ENCODE measurements around the gene ANXA3.

ANXA3 gene

GRCh38 chr4:78611215-78611558 lies 59.6 kb downstream of the ANXA3 start:
- no peak for DNase-seq (ENCODE audit: low read depth in 2 of 2)

DNA sequence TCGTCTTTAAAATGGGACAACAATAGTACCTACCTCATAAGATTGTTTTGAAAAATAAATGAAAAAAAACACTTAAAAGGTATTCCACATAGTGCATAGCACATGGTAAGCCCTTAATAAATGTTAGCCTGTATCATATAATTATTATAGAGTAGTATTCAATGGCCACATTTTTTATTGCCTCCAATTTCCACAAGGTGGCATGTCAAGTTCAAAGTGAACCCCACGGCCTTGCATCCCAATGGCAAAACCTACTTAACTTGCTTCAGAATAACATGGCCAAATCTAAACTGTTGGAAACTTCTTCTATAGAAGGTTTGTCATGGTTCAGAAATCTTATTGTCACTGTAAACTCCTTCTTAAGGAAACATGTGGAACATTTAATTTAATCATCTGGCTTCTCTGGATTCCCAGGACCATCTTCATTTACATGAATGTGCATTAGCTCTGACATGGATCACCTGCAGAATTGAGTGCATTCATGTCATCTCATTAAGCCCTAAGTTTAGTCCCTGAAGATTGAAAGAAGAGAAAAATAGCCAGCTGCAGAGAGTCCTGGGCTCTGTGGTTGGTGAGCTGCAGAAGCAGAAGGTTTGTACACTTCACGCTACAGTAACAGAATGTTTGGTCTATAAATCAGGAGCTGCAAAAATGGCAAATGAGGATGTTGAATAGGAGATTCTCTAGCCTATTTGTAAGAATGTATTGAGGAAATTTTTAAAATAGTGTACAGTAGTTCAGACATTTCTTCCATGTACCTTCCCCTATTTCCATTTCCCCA lies 61.0 kb downstream of the ANXA3 start:
- DNase-seq (ENCODE audit: low read depth in 2 of 2), result no peak

DNA sequence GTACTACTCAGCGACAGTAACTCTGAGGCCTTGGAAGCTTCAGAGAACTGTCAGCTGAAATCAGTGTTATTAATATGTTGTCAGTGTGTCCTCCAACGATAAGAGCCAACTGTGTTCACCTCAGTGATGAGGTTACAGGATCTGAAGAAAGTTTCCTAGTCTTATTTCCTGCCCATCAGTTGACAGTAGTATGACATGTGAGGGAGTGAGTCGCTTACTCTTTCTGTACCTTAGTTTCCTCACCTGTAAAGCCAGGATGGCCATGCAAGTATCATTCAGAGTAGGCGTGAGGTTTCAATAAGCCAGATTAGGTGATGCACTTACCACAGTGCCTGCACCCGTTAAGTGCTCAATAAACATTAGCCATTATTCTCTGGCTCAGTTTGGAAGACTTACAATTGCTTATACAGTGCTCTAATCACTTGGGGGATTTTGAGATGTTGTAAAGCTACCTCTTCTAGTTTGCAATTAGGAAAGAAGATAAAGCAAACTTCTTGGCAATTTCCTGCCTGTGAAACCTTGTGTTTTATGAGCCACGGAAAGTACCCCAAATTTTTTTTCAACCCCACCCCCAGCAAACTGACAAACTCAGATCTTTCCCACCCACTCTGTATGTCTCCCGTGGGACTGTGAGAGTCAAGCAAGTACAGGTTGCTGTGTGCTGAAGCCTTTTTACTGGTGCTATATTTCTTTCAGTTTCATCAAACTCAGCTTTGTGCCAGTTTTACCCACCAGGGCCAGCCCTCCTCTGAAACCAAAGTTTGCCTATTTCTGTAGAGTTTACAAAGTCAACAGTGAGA lies 62.2 kb downstream of the ANXA3 start:
- no peak for DNase-seq (ENCODE audit: low read depth in 2 of 2)

DNA sequence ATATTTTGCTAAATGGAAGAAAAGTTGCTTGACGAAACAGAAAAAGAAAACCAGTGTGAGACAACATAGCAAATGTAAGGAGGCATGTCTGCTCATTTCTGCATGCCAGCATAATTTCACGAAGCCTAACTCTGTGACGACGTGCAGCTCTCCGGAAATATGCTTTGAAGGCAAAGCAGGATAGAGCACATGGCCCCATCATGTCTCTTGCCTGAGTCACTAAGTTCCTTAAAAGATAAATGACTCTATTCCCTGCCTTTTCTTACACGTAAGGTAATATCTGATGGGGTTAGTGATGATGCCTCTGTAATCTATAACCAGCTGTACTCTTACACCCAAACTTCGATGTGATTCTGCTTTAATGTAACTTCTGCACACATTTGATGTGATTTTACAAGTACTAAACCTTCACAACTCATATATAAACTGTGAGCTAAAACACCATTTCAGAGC lies 64.5 kb downstream of the ANXA3 start:
- DNase-seq (ENCODE audit: low read depth in 2 of 2), result no peak

GRCh38 chr4:78618436-78618835 lies 66.9 kb downstream of the ANXA3 start:
- DNase-seq (ENCODE audit: low read depth in 2 of 2), result no peak

DNA sequence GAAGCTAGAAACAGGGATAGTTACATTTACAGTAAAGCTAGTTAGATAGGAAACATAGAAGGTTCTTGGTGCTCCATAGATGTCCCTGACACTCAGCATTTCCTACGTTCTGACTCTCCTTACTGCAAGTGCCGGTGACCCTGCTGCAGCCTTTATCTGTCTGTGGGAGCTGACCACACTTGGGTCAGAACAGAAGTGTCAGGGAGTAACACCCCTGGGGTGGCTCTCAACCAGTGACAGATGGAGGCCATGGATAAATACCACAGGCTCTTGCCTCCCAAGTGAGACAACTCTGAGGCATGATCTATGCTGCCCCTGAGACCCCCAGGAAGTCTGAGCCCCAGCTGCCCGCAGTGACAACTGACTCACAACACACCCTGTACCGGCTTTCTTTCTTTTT lies 69.8 kb downstream of the ANXA3 start:
- DNase-seq (ENCODE audit: low read depth in 2 of 2), result no peak

DNA sequence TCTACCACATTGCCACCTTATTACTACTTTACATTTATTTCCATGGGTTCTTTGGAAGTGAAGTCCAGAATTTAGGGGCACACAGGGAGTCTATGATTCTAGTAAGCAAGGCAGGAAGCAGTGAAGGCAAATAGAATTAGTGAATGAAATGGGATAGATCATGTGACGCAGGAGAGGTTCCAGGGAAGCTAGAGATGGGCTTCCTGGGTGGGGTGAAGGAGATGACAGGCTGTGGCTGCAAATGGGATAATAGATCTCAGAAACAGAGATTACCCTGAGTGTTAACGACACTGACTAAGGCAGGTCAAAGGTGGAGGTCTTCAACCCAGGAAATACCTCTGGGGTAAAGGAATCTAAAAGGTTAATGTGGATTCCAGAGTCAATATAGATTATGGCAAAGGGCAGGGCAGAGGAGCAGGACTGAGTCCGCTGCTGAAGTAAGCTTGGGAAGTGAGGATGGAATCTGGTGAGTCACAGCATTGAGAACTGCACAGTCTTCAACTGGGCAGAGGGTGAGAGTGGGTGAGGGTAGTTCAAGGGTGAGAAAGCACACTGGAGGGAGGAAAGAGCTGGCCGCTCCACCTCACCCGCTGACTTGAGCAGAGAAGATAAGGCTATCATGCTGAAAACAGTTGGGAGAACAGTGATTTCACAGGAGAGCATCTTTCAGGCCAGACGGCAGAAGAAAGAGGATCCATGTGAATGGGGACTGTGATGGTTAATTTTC lies 70.8 kb downstream of the ANXA3 start:
- no peak for DNase-seq (ENCODE audit: low read depth in 2 of 2)

GRCh38 chr4:78624048-78624447 lies 72.5 kb downstream of the ANXA3 start:
- DNase-seq (ENCODE audit: low read depth in 2 of 2), result no peak

- no peak for DNase-seq (ENCODE audit: low read depth in 2 of 2)
Observed at GRCh38 chr4:78625073-78625472, 73.5 kb downstream of the ANXA3 start.

DNA sequence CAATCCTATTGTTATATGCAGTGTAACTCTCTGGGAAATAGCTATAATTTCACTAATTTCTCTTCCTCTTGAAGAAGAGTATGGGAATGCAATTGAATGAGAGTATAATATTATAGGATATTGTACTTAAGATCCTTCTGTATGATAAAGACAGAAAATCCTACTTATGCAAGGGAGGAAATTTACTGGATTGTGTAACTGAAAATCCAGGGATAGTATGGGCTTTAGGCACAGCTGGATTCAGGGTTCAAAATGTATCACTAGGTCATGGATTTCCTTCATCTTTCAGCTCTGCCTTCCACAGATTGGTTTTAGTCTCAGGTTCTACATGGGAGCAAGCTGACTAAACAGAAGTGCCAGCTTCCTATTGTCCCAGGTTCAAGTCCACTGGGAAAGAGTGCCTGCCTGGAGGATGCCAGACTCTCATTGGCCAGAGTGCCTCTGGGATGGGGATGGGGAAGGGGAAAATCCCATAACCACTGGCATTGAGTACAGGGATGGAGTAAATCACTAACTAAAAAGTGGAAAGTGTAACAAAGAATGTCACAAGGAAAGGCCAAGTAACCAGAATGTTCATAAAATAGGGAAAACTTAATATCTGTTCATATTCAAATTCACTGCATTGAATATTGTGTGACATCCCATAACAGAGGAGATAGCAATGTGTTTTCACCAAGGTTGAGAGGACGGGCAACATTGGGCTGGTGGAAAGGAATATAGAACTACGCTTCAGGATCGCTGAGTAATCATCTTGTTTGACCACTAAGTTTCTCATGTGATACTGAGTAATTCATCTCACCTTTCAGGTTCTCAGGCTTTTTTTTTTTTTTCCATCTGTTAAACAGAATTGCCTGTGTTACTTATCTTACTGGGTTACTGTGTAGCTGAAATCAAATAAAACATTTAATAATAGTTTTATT lies 75.7 kb downstream of the ANXA3 start:
- DNase-seq (ENCODE audit: low read depth in 2 of 2), result no peak

DNA sequence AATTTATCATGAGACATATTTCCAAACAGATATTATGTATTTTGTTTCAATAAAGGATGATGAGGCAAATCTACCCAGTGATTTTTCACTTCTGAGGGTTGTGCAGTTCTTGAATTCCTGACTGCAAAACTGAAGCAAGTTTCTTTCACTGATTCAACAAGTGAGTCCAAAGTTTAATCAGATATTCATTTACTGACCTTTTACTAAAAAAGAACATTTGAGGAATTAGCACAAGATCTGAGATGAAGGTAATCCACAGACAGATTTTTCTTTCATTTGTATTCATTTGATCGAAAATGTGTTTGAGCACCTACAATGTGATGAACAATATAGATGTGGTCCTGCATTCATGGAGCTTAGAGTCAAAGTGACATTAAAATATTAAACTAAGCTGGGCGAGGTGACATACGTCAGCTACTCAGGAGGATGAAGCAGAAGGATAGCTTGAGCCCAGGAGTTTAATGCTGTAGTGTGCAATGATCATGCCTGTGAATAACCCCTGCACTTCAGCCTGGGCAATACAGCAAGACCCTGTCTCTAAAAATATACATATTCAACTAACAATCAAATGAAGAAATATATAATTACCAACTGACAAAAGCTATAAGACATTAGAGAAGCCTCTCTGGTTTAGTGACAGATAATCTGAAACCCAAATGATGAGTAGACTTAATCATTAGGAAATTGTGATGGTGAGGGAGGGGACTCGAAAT lies 76.6 kb downstream of the ANXA3 start:
- no peak for DNase-seq (ENCODE audit: low read depth in 2 of 2)

- DNase-seq (ENCODE audit: low read depth in 2 of 2), result no peak
Observed at GRCh38 chr4:78629991-78630541, 78.5 kb downstream of the ANXA3 start.

DNA sequence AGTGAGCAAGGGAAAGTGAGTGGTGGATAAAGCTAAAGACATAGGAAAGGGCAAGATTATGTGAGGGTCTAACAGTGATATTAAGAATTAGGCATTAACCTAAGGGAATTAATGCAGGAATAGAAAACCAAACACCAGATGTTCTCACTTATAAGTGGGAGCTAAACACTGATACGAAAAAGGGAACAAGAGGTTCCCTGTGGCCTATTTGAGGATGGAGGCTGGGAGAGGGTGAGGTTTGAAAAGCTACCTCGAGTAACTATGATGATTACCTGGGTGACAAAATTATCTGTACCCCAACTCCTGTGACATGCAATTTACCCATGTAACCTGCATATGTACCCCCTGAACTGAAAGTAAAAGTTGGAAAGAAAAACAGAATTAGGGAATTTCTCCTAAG lies 79.0 kb downstream of the ANXA3 start:
- no peak for DNase-seq (ENCODE audit: low read depth in 2 of 2)

GRCh38 chr4:78634011-78634664 lies 82.6 kb downstream of the ANXA3 start:
- no peak for DNase-seq (ENCODE audit: low read depth in 2 of 2)

DNA sequence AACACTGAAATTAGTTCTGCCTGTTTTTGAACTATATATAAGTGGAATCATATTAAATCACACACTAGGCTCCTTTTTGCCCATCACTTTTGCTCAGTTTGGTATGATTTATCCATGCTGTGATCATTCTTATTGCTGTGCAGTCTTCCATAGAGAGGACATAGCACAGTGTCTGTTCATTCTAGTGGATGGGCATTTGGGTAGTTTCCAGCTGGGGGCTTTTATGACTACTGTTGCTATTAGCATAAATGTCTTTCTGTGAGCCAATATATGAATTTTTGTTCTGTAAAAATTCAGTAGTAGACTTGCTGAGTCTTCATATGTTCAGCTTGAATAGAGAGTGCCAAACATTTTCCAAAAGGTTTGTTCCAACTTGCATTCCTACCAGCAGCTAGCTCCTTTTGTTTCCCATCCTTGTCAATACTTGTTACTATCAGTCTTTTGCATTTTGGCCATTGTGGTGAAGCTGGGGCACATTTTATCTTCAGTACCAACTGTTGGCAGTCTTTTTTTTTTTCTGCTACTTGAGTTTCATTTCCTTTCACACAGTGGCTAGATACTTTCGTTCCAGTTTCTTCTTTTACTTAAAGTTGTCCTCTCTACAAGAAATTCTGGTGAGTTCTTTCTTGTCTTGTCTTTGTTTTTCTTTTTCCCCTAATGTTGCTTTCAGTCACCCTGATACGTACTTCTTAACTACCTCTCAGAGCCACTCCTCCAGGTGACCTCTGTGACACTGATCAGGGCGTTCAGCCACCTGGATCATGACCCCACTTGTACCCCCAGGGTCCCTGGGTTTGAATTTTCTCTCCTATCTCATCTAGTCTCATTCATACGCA lies 87.0 kb downstream of the ANXA3 start:
- no peak for DNase-seq (ENCODE audit: low read depth in 2 of 2)

GRCh38 chr4:78640714-78641113 lies 89.1 kb downstream of the ANXA3 start:
- no peak for DNase-seq (ENCODE audit: low read depth in 2 of 2)

DNA sequence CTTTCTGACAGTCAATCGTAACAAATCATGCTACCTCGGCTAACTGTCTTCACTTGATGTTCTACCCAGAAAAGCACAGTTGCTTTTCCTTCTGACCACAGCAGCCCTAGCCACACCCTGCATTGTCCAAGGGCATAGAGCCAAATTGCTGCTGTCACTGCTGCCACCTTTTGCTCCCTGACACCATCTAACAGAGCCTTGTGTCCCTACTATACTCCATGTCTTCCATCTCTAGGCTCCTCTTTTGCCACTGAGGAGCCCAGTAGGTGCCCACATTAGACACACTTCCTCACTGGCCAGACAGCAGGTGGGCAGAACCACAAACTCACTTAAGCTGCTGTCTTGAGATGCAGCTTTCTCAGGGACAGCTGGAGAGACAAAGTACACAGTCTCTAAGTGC lies 91.4 kb downstream of the ANXA3 start:
- no peak for DNase-seq (ENCODE audit: low read depth in 2 of 2)

GRCh38 chr4:78644063-78644691 lies 92.6 kb downstream of the ANXA3 start:
- DNase-seq (ENCODE audit: low read depth in 2 of 2), result no peak
